GM19099 (cell line): Measurements from ENCODE around the gene SPAG6.

Experiments used
- POLR2A ChIP-seq: IDR thresholded peaks from 3 replicates; pipeline ENCODE4 v1.6.1; 2011; ENCODE audit warnings: low read depth; ENCODE audit not compliant: insufficient read length; ENCODE audit errors: extremely low read depth

Gene SPAG6

DNA sequence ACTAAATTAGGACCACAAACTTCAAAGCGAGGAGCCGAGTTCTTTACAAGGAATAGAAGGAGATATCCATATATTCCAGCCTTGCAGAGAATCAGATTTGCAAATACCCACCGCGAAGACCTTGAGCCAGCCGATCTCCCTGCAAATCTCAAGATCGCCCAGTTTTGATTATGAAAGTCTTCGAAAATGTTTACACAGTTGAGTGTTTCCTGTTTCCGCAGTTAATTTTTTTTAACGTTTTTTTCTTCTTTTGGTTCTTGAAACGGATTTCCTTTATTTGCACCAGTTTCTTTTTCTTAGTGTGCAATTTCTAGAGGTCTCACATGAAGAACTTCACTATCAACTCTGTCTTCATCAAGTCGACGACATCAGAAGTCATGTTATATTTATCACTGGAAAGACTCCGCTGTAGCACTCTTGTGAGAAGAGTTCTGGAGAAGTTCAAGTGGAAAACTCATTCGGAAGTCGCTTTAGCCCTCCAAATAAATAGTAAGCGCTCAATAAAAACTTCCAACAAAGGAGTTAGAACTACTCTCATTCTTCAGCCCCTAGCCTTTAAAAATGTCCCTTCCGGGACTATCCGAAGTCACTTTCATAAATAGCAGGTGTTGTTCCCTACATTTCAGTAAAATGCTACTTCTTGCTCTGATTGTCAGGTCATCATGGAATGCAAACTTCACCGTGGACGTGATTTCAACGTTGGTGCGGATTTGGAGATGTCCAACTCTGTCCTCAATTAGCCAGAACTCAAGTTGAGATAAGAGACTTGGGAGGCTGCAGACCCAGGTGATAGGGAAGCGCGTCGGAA lies 11.9 kb upstream of the SPAG6 start:
- peak; percentile 33 for TF ChIP-seq POLR2A

DNA sequence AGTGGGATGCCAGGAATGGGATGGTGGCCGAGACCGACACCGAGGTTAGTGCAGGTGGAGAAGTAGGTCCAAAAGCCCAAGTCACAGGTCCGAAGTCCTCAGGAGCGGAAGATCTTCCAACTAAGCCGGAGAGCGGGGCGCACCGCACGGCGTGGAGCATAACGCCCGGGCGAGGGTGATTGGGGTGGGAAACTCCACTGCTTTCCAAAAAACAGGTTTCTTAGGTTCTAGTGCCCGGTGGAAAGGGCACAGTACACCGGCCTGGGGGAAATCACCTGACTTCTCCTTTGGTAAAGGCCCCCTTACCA lies 11.4 kb upstream of the SPAG6 start:
- no peak for TF ChIP-seq POLR2A

- TF ChIP-seq POLR2A: no peak
Measured at GRCh38 chr10:22334414-22335172, 10.7 kb upstream of the SPAG6 start.

DNA sequence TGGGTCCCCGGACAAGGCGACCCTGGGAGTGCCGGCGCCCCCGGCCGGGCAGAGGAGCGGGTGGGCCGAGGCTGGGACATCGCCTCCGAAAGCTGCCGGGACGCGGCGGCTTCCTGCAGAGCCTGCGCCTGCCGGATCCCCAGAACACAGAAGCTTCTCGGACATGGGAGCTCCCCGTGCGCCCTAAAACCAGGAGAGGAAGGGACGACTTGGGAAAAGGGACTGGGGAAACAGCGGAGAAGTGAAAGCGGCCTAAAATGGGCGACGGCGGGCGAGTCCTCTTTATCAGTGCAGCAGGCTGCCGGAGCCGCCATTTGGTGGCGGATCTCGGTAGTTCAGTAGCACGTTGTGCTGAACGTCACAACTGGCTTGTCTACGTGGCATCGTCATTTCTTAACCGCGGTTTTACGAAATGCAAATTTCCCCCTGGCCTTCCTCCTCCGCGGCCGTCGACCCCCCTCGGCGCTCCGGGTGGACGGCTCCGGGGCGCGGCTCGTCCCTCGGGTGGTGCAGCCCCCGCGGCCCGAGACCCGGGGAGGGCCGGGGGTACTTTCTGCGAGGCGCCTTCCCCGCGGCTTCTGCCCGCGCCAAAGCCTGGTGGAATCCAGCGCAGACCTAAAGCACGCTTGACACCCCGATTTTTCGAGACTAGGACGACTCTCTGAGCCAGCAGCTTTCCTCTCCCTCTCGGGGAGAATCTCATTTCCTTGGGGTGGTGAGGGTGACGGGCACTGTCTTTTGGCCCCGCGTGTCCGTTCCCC lies 9.9 kb upstream of the SPAG6 start:
- TF ChIP-seq POLR2A: peak; percentile 81

DNA sequence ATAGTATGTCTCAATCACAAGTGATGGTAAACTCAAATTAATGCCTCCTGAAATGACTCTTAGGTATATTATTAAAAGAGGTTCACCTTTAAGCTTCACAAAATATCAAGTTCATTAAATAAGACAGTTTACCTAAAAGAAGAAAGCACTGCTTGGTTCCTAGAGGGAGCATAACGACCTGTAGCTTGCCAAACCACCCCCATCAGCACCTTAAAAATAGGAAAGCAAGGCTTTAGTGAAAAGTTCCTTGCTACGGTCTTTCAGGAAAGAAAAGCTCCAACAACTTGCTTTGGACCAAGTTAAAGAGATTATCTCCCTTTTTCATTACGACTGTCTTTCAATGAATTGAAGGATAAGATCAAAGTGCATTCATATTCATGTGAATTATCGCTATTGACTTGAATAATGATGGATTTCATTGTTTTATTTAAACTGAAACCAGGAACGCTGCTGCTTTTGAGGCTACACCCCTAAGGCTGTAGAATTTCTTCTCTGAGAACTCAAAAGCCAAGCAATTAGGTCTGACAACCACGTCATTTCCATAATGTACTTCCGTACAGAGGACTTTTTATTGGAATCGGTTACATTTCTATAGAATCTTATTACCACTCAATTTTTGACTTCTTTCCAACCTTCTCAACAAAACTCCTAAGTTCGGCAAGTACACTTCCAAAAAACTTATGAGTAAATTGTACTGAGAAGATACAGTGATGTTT lies 7.0 kb upstream of the SPAG6 start:
- no peak for TF ChIP-seq POLR2A

GRCh38 chr10:22338931-22339330 lies 6.4 kb upstream of the SPAG6 start:
- no peak for TF ChIP-seq POLR2A

GRCh38 chr10:22339761-22340328 lies 5.5 kb upstream of the SPAG6 start:
- TF ChIP-seq POLR2A: no peak

DNA sequence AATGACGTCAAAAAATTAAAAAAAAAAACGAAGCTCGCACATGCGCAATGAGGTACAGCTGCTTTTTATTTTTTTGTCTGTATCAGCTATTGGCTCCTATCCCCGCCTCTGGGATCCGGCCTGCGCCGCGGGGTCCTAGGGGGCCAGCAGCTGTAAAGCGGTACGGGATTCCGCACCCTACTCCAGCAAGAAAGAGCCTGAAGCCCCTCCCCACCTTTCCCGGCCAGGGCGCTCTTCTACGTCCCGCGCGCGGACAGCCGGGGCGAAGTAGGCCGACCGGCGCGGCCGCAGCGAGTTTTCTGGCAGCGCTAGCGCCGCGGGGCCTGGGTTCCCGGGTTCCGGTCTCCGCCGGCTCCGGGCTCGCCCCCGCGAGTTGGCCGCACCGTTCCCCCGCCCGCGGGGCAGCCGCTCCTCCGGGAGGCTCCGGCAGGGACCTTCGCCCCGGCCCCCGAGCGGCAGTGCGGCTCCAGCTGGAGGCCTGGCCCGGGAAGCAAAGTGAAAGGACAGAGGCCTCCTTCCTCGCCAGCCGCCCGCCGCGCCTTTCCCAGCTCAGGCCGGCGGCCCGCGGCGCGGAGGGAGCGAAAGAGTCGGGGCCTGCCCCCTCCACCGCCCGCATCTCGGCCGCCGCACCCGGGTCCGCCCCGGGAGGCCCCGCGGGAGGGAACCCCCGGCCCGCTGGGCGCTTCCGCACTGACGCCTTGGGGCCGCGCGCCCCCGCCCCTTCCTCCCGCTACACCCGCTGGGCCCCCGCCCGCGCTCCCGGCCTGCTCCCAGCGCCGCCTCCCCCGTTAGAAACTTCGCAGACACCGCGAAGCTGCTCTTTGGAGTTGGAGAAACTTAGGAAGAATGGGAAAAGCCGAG lies 4.7 kb upstream of the SPAG6 start:
- TF ChIP-seq POLR2A: peak; percentile 52

- TF ChIP-seq POLR2A: peak; percentile 44
Measured at GRCh38 chr10:22341190-22341925, 3.9 kb upstream of the SPAG6 start.

DNA sequence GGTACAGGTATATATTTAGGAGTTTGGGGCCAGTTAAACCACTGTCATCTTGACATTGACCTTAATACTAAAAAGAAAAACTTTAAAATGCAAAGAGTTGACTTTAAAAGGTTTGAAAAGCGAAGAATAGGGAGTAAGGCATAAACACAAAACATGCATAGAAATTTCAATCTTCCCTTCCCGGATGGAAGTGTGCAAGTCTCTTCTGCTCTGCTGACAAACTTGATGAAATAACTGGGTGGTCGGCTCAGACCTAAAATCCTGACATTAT lies 3.4 kb upstream of the SPAG6 start:
- TF ChIP-seq POLR2A: no peak

DNA sequence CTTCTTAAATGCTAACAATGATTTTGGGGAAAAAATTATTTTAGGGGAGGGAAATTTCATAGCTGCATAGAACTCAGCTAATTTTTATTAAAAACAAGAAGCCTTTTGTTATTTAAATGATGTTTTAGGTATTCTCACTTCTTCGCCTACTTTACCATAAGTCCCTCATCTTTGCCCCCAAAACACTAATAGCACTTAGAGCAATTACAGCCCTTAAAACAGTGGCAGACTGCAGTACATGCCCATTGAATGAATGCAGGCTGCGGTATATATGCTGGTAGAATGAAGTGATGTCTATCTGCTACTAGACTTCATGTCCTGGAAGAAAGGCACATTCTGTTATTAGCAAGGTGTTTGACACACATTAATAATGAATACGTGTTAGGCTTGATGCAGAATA lies 2.9 kb upstream of the SPAG6 start:
- TF ChIP-seq POLR2A: no peak

GRCh38 chr10:22343731-22344130 lies 1.6 kb upstream of the SPAG6 start:
- no peak for TF ChIP-seq POLR2A

DNA sequence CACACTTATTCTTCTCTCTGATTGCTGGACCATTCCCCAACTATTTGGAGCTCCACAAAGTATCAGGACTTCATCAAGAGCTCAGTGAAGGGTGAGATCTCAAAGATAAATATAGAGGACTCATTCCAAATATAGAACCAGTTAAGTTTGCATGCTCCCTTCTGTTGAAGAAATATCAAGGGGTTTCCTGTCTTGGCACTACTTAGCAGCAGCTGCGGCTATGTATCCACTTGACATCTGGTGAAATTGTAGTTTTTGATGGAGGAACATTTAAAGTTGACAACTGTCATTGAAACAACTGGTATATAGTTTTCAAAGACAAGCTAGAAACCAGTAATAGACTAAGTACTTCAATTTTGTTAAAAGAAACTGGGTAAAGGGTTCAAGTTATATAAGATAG lies 1.0 kb upstream of the SPAG6 start:
- TF ChIP-seq POLR2A: no peak
